Activated naive CD4-positive, alpha-beta T cell treated with anti-CD3 and anti-CD28 coated beads, Interleukin-2, amount 50 U/mL, for 16 hours (primary cell): Measurements from ENCODE around the gene NFIC.
A peak's percentile ranks its signal among the peaks of the same experiment; 100 is the strongest.
"Not testable (repeated sequence)": the region's sequence is repeated elsewhere in the genome, so short reads cannot be mapped to it uniquely, and the experiment has no call there.

Source experiments
- DNase-seq: peaks from one replicate; pipeline ENCODE4 v3.0.0-alpha.2; 2020

NFIC gene

GRCh38 chr19:3431760-3432397 lies 65.5 kb downstream of the NFIC start:
- DNase-seq: no peak

- DNase-seq: no peak
These were observed 66.9 kb downstream of the NFIC start for GRCh38 chr19:3433313-3433712.

- DNase-seq: no peak
These were observed 67.6 kb downstream of the NFIC start for GRCh38 chr19:3433805-3434540.

- DNase-seq: peak; percentile 97
These were observed 68.5 kb downstream of the NFIC start for GRCh38 chr19:3434630-3435553.

- DNase-seq: peak; percentile 61
These were observed 73.7 kb downstream of the NFIC start for GRCh38 chr19:3440082-3440481.

DNA sequence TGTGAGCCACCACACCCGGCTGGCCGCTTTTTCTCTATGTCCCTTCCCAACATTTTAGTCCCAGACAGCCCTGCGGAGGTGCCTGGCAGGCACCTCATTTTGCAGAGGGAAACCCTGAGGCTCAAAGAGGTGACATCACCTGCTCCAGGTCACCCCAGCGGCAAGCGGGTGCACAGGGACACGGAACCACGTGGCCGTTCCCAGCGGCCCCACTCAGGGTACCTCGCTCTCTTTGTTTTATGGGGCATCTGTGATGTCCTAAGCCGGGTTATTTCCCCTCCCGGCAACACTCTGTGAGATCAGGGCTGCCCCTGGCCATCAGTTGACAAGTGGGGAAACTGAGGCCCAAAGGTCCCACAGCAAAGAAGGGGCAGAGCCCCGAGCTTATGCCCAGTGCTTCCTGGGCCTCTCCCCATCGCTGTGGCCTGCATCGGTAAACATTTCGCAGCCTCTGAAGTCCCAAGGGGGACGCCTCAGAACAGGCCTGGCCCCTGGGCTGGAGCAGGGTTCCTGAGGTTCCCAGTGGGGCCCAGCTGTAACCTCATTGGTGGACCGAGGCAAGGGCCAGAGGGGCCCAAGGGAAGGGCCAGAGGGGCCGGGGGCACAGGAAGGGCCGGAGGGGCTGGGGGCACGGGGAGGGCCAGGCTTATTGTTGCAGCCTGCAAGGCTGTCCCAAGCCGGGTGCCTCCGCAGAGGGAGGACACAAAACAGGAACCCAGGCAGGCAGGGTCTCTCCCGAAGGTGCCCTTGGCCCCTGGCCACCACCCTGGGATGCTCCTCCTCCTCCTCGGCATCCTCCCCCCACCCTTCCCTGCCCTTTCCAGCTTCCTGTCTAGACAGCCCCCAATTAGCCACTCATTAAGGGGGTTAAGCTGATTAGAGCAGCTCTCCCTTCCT lies 75.0 kb downstream of the NFIC start:
- DNase-seq: no peak

DNA sequence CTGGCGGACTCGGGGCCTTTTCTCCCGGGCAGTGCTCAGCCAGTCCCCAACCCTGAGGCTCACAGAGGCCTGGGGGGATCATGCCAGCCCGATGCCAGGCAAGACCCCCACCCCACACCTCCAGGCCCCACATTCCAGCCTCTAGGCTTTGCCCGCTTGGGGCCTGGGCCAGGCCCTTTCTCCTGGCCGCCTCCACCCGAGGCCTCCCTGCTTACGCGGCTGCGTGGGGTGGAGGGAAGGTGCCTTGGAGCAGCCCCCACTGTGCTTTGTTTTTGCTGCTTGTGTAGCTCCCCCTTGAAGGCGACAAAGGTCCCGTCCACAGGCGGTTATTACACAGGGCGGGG lies 75.6 kb downstream of the NFIC start:
- DNase-seq: no peak

DNA sequence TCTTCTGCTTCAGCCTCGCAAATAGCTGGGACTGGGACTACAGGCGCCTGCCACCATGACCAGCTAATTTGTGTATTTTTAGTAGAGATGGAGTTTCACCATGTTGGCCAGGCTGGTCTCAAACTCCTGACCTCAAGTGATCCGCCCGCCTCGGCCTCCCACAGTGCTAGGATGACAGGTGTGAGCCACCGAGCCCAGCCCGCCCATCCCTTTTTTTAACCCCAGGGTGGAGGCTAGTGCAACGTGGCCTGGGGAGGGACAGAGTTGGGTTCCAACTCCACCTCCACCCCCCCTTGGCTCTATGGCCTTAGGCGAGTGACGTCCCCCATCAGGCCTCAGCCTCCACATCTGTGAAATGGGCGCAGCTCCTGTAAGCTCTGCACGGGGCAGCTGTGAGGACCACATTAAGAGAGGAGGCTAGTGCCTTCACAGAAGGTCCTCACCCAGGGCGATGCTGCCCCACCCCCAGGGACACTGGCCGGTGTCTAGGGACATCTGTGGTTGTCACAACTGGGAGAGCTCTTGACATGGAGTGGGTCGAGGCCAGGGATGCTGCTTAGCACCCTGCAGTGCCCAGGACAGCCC lies 76.2 kb downstream of the NFIC start:
- no peak for DNase-seq

DNA sequence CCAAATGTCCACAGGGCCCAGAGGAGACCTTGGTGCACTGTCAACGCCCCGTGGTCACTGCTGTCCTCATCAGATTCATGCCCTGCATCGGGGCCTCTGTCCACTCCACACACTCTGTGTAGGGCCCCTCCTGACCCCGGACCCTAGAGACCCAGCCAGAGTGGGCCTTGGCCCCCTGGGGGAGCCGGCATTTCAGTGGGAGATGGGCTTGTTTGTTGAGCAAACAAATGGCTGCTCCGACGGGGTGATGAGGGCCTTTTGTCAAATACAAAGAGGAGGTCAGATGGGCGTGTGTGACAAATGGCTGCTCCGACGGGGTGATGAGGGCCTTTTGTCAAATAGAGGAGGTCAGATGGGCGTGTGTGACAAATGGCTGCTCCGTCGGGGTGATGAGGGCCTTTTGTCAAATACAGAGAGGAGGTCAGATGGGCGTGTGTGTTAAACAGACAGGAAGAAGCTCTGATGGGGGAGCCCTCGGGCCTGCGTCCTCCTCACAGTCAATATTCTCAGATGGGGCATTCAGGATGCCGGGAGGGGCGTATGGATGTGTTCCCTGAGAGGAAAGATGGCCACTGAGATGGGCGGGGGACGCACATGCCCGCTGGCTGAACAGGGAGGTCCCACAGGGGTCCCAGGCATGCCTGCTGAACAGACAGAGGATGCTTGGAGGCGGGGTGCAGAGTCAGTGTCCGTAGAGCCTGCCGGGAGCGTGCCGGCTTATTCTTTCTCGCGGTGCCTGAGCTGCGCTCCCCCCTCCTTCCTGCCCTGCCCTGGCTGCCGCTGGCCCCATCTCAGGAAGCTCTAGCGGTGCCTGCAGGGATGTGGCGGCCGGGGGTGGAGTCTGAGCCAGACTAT lies 77.7 kb downstream of the NFIC start:
- no peak for DNase-seq

GRCh38 chr19:3444695-3445234 lies 78.4 kb downstream of the NFIC start:
- DNase-seq: no peak

GRCh38 chr19:3446657-3447056 lies 80.3 kb downstream of the NFIC start:
- DNase-seq: not testable (repeated sequence)

- DNase-seq: no peak
These were observed 82.4 kb downstream of the NFIC start for GRCh38 chr19:3448616-3449334.

DNA sequence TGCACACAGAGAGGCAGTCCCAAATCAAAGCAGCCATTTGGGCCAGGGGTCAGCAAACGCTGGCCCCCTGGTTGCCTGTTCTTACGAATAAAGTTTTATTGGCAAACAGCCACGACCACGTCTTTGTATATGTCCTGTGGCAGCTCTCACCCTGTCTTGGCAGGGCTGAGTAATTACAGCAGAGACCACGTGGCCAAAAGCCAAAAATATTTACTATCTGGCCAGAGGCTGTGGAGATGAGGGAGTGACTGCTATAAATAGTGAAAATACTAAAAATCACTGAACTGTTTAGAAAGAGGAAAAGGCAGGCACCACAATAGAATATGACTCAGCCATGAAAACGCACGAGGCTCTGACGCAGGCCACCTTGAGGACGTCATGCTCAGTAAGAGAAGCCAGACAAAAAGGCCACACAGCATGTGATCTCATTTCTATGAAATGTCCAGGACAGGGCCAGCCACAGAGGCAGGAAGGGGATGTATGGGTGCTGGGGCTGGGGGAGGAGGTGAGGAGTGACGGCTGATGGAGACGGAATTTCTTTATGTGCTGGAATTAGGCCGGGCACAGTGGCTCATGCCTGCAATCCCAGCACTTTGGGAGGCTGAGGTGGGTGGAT lies 84.5 kb downstream of the NFIC start:
- DNase-seq: no peak

DNA sequence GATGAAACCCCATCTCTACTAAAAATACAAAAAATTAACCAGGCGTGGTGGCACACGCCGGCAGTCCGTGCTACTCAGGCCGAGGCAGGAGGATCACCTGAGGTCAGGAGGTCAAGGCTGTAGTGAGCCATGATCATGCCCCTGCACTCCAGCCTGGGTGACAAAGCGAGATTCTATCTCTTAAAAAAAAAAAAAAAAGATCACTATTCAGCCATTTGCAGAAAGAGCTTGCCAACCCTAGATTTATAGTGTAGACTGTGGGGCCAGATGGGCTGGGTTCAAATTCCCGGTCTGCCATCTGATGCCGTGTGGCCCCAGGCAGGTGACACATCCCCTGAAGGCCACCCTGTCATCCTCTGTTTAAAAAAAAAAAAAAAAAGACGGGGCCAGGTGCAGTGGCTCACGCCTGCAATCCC lies 85.1 kb downstream of the NFIC start:
- DNase-seq: no peak

- DNase-seq: no peak
These were observed 86.0 kb downstream of the NFIC start for GRCh38 chr19:3452171-3452941.

DNA sequence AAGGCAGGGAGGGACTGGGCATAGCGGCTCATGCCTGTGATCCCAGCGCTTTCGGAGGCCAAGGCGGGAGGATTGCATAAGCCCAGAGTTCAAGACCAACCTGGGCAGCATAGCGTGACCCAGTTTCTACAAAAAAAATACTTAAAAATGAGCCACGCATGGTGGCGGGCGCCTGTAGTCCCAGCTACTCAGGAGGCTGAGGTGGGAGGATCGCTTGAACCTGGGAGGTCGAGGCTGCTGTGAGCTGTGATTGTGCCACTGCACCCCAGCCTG lies 86.5 kb downstream of the NFIC start:
- DNase-seq: not testable (repeated sequence)

DNA sequence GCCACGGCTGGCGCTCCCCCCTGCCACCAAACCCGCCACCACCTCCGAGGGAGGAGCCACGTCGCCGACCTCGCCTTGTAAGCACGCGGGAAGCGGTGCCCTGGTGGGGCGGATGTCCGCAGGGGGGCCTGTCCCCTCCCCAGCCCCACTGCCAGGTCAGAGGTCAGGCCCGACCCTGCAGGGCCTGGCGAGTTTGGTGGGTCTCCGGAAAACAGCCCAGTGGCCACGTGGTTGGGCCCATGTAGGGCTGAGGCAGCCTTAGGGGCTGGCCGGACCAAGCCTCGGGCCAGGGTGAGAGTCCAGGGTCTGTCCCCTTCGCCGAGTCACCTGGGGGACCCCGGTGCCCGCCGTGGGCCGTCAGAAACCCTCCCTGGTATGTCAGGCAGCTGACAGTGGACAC lies 87.5 kb downstream of the NFIC start:
- no peak for DNase-seq

DNA sequence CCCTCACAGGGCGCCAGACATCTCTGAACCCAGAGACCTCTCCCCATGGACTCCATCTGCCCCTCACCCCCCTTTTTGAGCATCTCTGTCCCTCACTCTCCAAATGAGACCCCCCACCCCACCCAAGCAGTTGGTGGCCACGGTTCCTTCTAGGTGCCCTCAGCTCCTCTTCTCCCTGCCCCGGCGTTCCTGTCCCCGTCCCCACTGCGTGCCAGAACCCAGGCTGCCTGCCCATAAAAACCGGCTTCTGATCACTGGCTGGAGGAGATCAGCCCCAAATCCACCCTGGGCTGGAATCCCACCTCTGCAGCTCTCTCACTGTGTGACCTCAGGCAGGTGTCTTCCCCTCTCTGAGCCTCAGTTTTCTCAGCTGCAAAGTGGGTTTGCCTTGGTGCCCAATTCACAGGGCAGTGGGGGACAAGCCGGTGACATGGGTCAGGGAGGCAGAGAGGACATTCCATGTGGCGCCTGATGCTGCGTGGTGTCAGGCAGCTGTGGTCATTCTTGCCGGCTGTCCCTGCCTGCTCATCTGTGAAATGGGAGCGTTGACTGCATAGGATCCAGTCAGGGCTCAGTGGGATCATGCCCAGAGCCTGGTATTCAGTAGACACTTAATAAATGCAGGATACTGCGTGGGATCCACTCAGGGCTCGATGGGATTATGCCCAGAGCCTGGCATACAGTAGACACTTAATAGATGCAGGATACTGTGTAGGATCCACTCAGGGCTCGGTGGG lies 88.4 kb downstream of the NFIC start:
- DNase-seq: no peak
